ENCODE data around the gene LCA5.

DNA sequence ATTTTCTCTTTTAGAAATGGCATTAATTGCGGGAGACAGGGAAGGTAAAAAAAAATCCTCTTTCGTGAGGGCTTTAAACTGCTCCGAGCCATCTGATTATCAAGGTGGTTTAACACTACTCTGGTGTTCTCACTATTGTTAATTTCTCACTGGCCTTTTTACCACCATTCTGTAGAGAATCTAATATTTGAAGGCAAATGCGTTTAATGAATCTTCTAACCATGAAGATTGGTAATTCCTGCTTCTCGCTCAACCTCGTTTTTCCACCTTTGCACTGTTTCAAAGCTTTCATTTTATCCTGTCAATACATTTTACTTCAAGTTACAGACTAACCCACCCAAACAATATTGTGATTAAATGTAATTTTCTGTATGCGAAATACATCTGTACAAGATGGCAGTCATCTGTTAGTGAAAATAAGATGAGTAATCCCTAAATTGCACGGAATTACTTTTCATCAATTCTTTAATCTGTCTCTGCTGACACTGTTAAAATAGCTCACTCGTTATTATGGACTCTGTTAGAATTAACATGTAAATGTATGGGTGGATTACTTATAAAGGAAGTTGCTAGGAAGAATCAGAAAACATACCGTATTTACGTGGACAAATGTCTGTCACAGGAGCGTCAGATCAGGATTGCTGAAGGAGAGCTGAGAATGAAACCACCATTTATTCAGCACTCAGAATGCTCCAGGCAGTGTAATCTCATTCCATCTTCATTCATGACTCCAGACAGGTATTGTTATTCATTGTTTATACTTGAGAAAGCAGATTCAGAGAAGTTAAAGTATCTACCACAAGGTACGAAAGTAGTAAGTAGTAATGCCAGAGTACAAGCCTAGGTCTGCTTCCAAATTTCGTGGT is 1.1 kb upstream of the LCA5 start:
- TF ChIP-seq, protein P1, sequence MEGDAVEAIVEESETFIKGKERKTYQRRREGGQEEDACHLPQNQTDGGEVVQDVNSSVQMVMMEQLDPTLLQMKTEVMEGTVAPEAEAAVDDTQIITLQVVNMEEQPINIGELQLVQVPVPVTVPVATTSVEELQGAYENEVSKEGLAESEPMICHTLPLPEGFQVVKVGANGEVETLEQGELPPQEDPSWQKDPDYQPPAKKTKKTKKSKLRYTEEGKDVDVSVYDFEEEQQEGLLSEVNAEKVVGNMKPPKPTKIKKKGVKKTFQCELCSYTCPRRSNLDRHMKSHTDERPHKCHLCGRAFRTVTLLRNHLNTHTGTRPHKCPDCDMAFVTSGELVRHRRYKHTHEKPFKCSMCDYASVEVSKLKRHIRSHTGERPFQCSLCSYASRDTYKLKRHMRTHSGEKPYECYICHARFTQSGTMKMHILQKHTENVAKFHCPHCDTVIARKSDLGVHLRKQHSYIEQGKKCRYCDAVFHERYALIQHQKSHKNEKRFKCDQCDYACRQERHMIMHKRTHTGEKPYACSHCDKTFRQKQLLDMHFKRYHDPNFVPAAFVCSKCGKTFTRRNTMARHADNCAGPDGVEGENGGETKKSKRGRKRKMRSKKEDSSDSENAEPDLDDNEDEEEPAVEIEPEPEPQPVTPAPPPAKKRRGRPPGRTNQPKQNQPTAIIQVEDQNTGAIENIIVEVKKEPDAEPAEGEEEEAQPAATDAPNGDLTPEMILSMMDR (IDR thresholded peaks at IDR 0.05) = no peak
- no peak for TF ChIP-seq POLR2A (IDR thresholded peaks at IDR 0.05)

All from heart left ventricle (tissue), 13 donors.